ENCODE data around the gene CDH22.

GRCh38 chr20:46336735-46337134, 28.4 kb upstream of the CDH22 start:
- TF ChIP-seq JUND (IDR thresholded peaks at IDR 0.05; ENCODE audit: borderline replicate concordance, low read depth, low read length) (no peak), JUND (tag; IDR thresholded peaks at IDR 0.05; ENCODE audit: borderline replicate concordance, low read depth, low read length) (no peak), MAZ (CRISPR knock-in tag; conservative IDR thresholded peaks at IDR 0.05 in 1 of 2, IDR thresholded peaks at IDR 0.05 in 1 of 2) (no peak), CREM (IDR thresholded peaks at IDR 0.05; ENCODE audit: low read depth) (no peak), MYNN (IDR thresholded peaks at IDR 0.05) (no peak), MYNN (CRISPR knock-in tag; IDR thresholded peaks at IDR 0.05) (no peak), POLR2AphosphoS2 (IDR thresholded peaks at IDR 0.05; ENCODE audit: low read length) (no peak), SP1 (CRISPR knock-in tag; IDR thresholded peaks at IDR 0.05) (no peak), ZNF561 (CRISPR knock-in tag; conservative IDR thresholded peaks at IDR 0.05) (no peak), ZFP1 (CRISPR knock-in tag; IDR thresholded peaks at IDR 0.05) (no peak)
